Activated CD4-positive, alpha-beta T cell treated with anti-CD3 and anti-CD28 coated beads, Interleukin-2, amount 10 ng/mL, durations not matched to agents 7 days and 5 days (primary cell): Measurements from ENCODE around the gene EVL. TPM values are rescaled to one million over a fixed set of nuclear protein-coding genes. Genes with fewer than 3 reads are reported as not detected.
"Not testable (repeated sequence)": the region's sequence is repeated elsewhere in the genome, so short reads cannot be mapped to it uniquely, and the experiment has no call there.

Experiments
- CTCF ChIA-PET: fragments of 350-600 bp; sonication (Branson Sonifier 250); formaldehyde crosslinking; loops from one replicate; lab custom pipeline; 2021; ENCODE audit warnings: antibody characterized with exemption; lab: Charles Lee
- POLR2A ChIA-PET: fragments of 350-600 bp; sonication (Branson Sonifier 250); formaldehyde crosslinking; loops from one replicate; lab custom pipeline; 2021; ENCODE audit warnings: antibody characterized with exemption; lab: Charles Lee
- DNase-seq: peaks from one replicate; pipeline ENCODE4 v3.0.0-alpha.2; 2020
- H3K27ac Mint-ChIP-seq: one replicate; pipeline ENCODE4 v1.8.0; 2021; ENCODE audit warnings: mild to moderate bottlenecking, moderate library complexity, mixed read lengths
- H3K27me3 Mint-ChIP-seq: one replicate; pipeline ENCODE4 v1.8.0; 2021; ENCODE audit warnings: mixed read lengths
- H3K36me3 Mint-ChIP-seq: one replicate; pipeline ENCODE4 v1.8.0; 2021; ENCODE audit warnings: low read depth, mixed read lengths
- H3K4me1 Mint-ChIP-seq: one replicate; pipeline ENCODE4 v1.8.0; 2021; ENCODE audit warnings: mixed read lengths
- H3K4me3 Mint-ChIP-seq: one replicate; pipeline ENCODE4 v1.8.0; 2021; ENCODE audit warnings: mild to moderate bottlenecking, moderate library complexity, mixed read lengths
- H3K9me3 Mint-ChIP-seq: one replicate; pipeline ENCODE4 v1.8.0; 2021; ENCODE audit warnings: mixed read lengths
- total RNA-seq, 2 experiments: library from RNA; stranded (reverse); gene quantifications; one replicate each; pipeline ENCODE4 v1.2.3, GENCODE V29; 2021

The EVL gene
- total RNA-seq, 2 experiments from 2014 or later = 1,017 to 1,048 TPM

GRCh38 chr14:100059438-100059781 is 5.8 kb upstream of the EVL start:
- no peaks in the 10 kb centered on the region for H3K27me3 Mint-ChIP-seq
- peaks cover 86% of the 10 kb centered on the region for H3K4me1 Mint-ChIP-seq
- H3K9me3 Mint-ChIP-seq = no peaks in the 10 kb centered on the region
- H3K27ac Mint-ChIP-seq = peak overlapping the region; percentile 90
- ChIA-PET POLR2A (no interaction called here), CTCF (interaction anchor here (0.8 to 1.6 kb wide), 3 partner anchors 9 to 49 kb away, joined by 3 read pairs; no protein-coding TSS in a partner anchor)
- peaks cover 3% of the 10 kb centered on the region for H3K36me3 Mint-ChIP-seq
- no peak for DNase-seq
- peak overlapping the region; percentile 62 for H3K4me3 Mint-ChIP-seq

GRCh38 chr14:100060760-100061159 is 4.5 kb upstream of the EVL start:
- CTCF ChIA-PET = interaction anchor here (0.5 to 1.9 kb wide), 3 partner anchors 43 to 557 kb away, joined by 3 to 9 read pairs (median 6); no protein-coding TSS in a partner anchor
- H3K27me3 Mint-ChIP-seq = no peaks in the 10 kb centered on the region
- peaks cover 9% of the 10 kb centered on the region for H3K36me3 Mint-ChIP-seq
- peak overlapping the region; percentile 73 for H3K4me3 Mint-ChIP-seq
- no peak for DNase-seq
- no peaks in the 10 kb centered on the region for H3K9me3 Mint-ChIP-seq
- POLR2A ChIA-PET = interaction anchor here (0.6 kb wide), 1 partner anchor 132 kb away, joined by 4 read pairs; no protein-coding TSS in a partner anchor
- H3K4me1 Mint-ChIP-seq = peaks cover 82% of the 10 kb centered on the region
- peak overlapping the region; percentile 90 for H3K27ac Mint-ChIP-seq

- peaks cover 25% of the 10 kb centered on the region for H3K36me3 Mint-ChIP-seq
- ChIA-PET CTCF (interaction anchor here (1.1 to 1.9 kb wide), 3 partner anchors 11 to 130 kb away, joined by 3 to 9 read pairs (median 3); no protein-coding TSS in a partner anchor), POLR2A (no interaction called here)
- peak overlapping the region; percentile 75 for H3K4me3 Mint-ChIP-seq
- no peaks in the 10 kb centered on the region for H3K27me3 Mint-ChIP-seq
- H3K4me1 Mint-ChIP-seq = peaks cover 67% of the 10 kb centered on the region
- no peaks in the 10 kb centered on the region for H3K9me3 Mint-ChIP-seq
- DNase-seq = peak; percentile 53
- peak overlapping the region; percentile 98 for H3K27ac Mint-ChIP-seq
Observed at GRCh38 chr14:100062590-100062989, 2.6 kb upstream of the EVL start.

- H3K27ac Mint-ChIP-seq = peak overlapping the region; percentile 98
Observed at GRCh38 chr14:100063314-100063941, 1.8 kb upstream of the EVL start.

GRCh38 chr14:100064335-100065092 is 708 bp upstream of the EVL start:
- not testable (repeated sequence) for H3K9me3 Mint-ChIP-seq, H3K27me3 Mint-ChIP-seq, DNase-seq
- ChIA-PET CTCF (interaction anchor here (1.4 to 8.7 kb wide), 5 partner anchors 12 to 128 kb away, joined by 5 to 114 read pairs (median 19); no protein-coding TSS in a partner anchor), POLR2A (interaction anchor here (0.7 kb wide), 3 partner anchors 15 to 41 kb away, joined by 3 to 7 read pairs (median 4); no protein-coding TSS in a partner anchor)
- peak overlapping the region; percentile 92 for H3K4me3 Mint-ChIP-seq
- peaks cover 48% of the 10 kb centered on the region for H3K4me1 Mint-ChIP-seq
- H3K36me3 Mint-ChIP-seq = peaks cover 45% of the 10 kb centered on the region
- H3K27ac Mint-ChIP-seq = peak overlapping the region; percentile 98

More at GRCh38 chr14:100063314-100063941, 1.8 kb upstream of the EVL start:
- no peaks in the 10 kb centered on the region for H3K9me3 Mint-ChIP-seq
- H3K4me1 Mint-ChIP-seq = peaks cover 59% of the 10 kb centered on the region
- ChIA-PET POLR2A (no interaction called here), CTCF (interaction anchor here (1.0 kb wide), 2 partner anchors 19 to 23 kb away, joined by 3 read pairs; no protein-coding TSS in a partner anchor)
- H3K36me3 Mint-ChIP-seq = peaks cover 34% of the 10 kb centered on the region
- peak overlapping the region; percentile 75 for H3K4me3 Mint-ChIP-seq
- no peak for DNase-seq
- H3K27me3 Mint-ChIP-seq = no peaks in the 10 kb centered on the region

GRCh38 chr14:100065942-100066574 is 836 bp downstream of the EVL start:
- H3K27me3 Mint-ChIP-seq = no peaks in the 10 kb centered on the region
- ChIA-PET CTCF (interaction anchor here (0.9 to 8.7 kb wide), 6 partner anchors 10 to 127 kb away, joined by 3 to 114 read pairs (median 16); no protein-coding TSS in a partner anchor), POLR2A (interaction anchor here (0.7 to 1.7 kb wide), 7 partner anchors 9 to 1877 kb away, joined by 3 to 6 read pairs (median 4); no protein-coding TSS in a partner anchor)
- no peaks in the 10 kb centered on the region for H3K9me3 Mint-ChIP-seq
- H3K27ac Mint-ChIP-seq = peak overlapping the region; percentile 98
- peak; percentile 89 for DNase-seq
- H3K4me1 Mint-ChIP-seq = peaks cover 45% of the 10 kb centered on the region
- H3K4me3 Mint-ChIP-seq = peak overlapping the region; percentile 92
- H3K36me3 Mint-ChIP-seq = peaks cover 57% of the 10 kb centered on the region

GRCh38 chr14:100066962-100067361 is 1.7 kb downstream of the EVL start:
- no peaks in the 10 kb centered on the region for H3K27me3 Mint-ChIP-seq
- H3K9me3 Mint-ChIP-seq = no peaks in the 10 kb centered on the region
- ChIA-PET POLR2A (interaction anchor here (0.5 to 1.7 kb wide), 7 partner anchors 8 to 1878 kb away, joined by 3 to 6 read pairs (median 4); no protein-coding TSS in a partner anchor), CTCF (interaction anchor here (0.9 to 8.7 kb wide), 7 partner anchors 9 to 311 kb away, joined by 3 to 114 read pairs (median 12); no protein-coding TSS in a partner anchor)
- peak overlapping the region; percentile 92 for H3K4me3 Mint-ChIP-seq
- peaks cover 44% of the 10 kb centered on the region for H3K4me1 Mint-ChIP-seq
- no peak for DNase-seq
- H3K27ac Mint-ChIP-seq = peak overlapping the region; percentile 98
- peaks cover 63% of the 10 kb centered on the region for H3K36me3 Mint-ChIP-seq

- H3K27me3 Mint-ChIP-seq = no peaks in the 10 kb centered on the region
- ChIA-PET POLR2A (interaction anchor here (1.0 to 1.2 kb wide), 2 partner anchors 8 to 1878 kb away, joined by 3 read pairs; no protein-coding TSS in a partner anchor), CTCF (interaction anchor here (1.1 to 8.7 kb wide), 7 partner anchors 9 to 310 kb away, joined by 3 to 114 read pairs (median 5); no protein-coding TSS in a partner anchor)
- H3K27ac Mint-ChIP-seq = peak overlapping the region; percentile 98
- peak overlapping the region; percentile 92 for H3K4me3 Mint-ChIP-seq
- H3K36me3 Mint-ChIP-seq = peaks cover 66% of the 10 kb centered on the region
- peaks cover 41% of the 10 kb centered on the region for H3K4me1 Mint-ChIP-seq
- DNase-seq = no peak
- H3K9me3 Mint-ChIP-seq = no peaks in the 10 kb centered on the region
Observed at GRCh38 chr14:100067481-100067880, 2.3 kb downstream of the EVL start.

GRCh38 chr14:100067971-100068959 is 3.0 kb downstream of the EVL start:
- Mint-ChIP-seq H3K27ac (peak overlapping the region; percentile 98), H3K4me1 (peaks cover 41% of the 10 kb centered on the region), H3K9me3 (no peaks in the 10 kb centered on the region), H3K4me3 (peak overlapping the region; percentile 92), H3K36me3 (peaks cover 74% of the 10 kb centered on the region), H3K27me3 (no peaks in the 10 kb centered on the region)
- ChIA-PET POLR2A (interaction anchor here (0.5 to 1.7 kb wide), 3 partner anchors 10 to 1741 kb away, joined by 3 to 9 read pairs (median 3); no protein-coding TSS in a partner anchor), CTCF (interaction anchor here (0.6 to 8.7 kb wide), 11 partner anchors 9 to 309 kb away, joined by 3 to 114 read pairs (median 4); no protein-coding TSS in a partner anchor)
- DNase-seq = peak; percentile 92

GRCh38 chr14:100069161-100069800 is 4.1 kb downstream of the EVL start:
- H3K36me3 Mint-ChIP-seq = peaks cover 84% of the 10 kb centered on the region
- no peaks in the 10 kb centered on the region for H3K27me3 Mint-ChIP-seq
- H3K27ac Mint-ChIP-seq = peak overlapping the region; percentile 98
- ChIA-PET POLR2A (interaction anchor here (0.6 to 1.7 kb wide), 2 partner anchors 9 to 11 kb away, joined by 3 to 9 read pairs; no protein-coding TSS in a partner anchor), CTCF (interaction anchor here (1.1 to 8.7 kb wide), 8 partner anchors 10 to 123 kb away, joined by 3 to 114 read pairs (median 4); no protein-coding TSS in a partner anchor)
- H3K4me3 Mint-ChIP-seq = peak overlapping the region; percentile 92
- DNase-seq = no peak
- peaks cover 41% of the 10 kb centered on the region for H3K4me1 Mint-ChIP-seq
- H3K9me3 Mint-ChIP-seq = no peaks in the 10 kb centered on the region
